GM12875 (cell line): ENCODE measurements around the gene OSBPL1A.

Experiments used
- H3K4me3 ChIP-seq: one replicate; pipeline ENCODE4 v1.5.1; 2011; ENCODE audit warnings: low read depth, low read length, control low read depth
- CTCF ChIP-seq: IDR thresholded peaks from 2 replicates; pipeline ENCODE4 v1.5.1; 2011; ENCODE audit warnings: low read depth, mild to moderate bottlenecking, control low read depth, inconsistent platforms, low read length, moderate library complexity, borderline replicate concordance; ENCODE audit not compliant: insufficient read depth

The OSBPL1A gene

GRCh38 chr18:24270358-24270936, 127.2 kb downstream of the OSBPL1A start:
- no peak for TF ChIP-seq CTCF
- H3K4me3 ChIP-seq: no peak overlapping the region

- no peak for TF ChIP-seq CTCF
- no peak overlapping the region for H3K4me3 ChIP-seq
These were observed 128.7 kb downstream of the OSBPL1A start for GRCh38 chr18:24268784-24269550.

GRCh38 chr18:24267878-24268277, 129.7 kb downstream of the OSBPL1A start:
- H3K4me3 ChIP-seq: no peak overlapping the region

GRCh38 chr18:24266131-24266530, 131.5 kb downstream of the OSBPL1A start:
- no peak overlapping the region for H3K4me3 ChIP-seq
- no peak for TF ChIP-seq CTCF

More at GRCh38 chr18:24267878-24268277, 129.7 kb downstream of the OSBPL1A start:
- TF ChIP-seq CTCF: no peak

- TF ChIP-seq CTCF: no peak
These were observed 132.0 kb downstream of the OSBPL1A start for GRCh38 chr18:24265502-24266064.

GRCh38 chr18:24263050-24263449, 134.6 kb downstream of the OSBPL1A start:
- no peak for TF ChIP-seq CTCF
- no peak overlapping the region for H3K4me3 ChIP-seq

More at GRCh38 chr18:24265502-24266064, 132.0 kb downstream of the OSBPL1A start:
- no peak overlapping the region for H3K4me3 ChIP-seq
